Nucleus accumbens (tissue), 56 donors: ENCODE results near the gene IGLL1.

Experiments
- DNase-seq, 56 donors: peaks; one replicate each; lab custom pipeline; 2025; lab: John Stamatoyannopoulos, UW

The IGLL1 gene

DNA sequence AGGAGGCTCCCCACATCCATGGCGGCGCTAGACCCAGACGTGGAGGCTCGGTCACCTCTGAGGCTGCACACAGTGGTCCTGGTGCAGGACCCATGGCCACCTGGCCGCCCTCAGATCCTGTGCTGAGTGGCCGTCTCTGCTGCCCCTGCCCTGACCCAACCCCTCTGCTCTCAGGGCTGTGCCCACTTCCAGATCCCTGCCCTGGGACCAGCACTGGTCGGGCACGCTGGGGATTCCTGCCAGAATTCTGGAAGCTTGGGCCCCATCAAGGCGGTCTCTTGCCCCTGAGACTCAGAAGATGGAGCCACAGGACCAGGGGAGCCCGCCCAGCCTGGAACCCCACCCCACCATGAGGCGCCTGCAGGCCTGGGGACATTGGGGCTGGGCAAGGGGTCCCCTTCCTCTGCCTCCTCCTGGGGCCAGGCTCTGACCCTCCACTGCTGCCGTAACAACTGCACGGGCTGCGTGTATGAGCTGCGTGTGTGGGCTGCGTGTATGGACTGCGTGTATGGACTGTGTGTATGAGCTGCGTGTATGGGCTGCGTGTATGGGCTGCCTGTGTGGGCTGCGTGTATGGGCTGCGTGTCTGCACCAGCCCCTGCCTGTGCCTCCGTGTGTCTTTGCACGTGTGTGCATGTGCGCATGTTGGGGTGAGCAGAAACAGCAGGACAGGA, 48.7 kb downstream of the IGLL1 start:
- no peak for DNase-seq

DNA sequence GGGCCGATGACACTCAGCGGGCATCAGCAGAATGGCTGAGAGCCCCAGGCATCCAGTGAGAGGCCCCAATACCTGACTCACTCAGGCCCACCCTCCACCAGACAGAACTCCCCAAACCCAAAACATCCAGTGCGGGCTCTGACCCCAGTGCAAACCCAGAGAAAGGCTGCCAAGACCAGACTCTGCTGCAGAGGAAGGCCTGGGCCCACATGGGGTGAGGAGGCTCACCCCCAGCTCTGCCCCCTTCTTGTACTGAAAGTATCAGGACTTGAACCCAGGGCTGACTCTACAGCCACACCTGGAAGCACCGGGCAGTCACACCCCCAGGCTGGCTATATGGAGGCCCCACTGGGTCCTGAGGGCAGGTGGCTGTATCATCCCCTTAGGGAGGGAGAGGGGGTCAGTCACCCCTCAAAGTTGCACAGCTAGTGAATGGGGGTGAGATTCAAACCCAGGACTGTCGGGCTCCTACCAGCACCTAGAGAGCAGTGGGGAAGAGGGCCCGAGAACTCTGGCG, 49.3 kb downstream of the IGLL1 start:
- no peak for DNase-seq

DNA sequence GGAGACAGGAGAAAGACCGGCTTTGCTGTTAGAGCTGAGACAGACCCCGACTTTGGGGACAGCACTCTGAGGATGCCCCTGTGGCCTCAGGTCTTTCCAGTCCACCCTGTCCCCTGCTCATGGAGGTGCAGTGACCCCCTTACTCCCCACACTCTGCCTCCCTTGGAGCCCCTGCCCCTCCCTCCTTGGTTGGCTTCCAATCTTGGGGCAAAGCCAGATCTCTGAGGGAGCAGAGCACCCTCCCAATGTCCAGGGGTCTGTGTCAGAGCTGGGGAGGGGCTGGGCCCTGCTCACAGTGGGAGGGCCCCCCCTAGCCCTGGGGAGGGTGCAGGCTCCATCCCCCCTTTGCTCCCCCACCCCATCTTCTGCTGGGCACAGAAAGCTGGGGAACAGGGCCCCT, 50.0 kb downstream of the IGLL1 start:
- DNase-seq, result no peak

DNA sequence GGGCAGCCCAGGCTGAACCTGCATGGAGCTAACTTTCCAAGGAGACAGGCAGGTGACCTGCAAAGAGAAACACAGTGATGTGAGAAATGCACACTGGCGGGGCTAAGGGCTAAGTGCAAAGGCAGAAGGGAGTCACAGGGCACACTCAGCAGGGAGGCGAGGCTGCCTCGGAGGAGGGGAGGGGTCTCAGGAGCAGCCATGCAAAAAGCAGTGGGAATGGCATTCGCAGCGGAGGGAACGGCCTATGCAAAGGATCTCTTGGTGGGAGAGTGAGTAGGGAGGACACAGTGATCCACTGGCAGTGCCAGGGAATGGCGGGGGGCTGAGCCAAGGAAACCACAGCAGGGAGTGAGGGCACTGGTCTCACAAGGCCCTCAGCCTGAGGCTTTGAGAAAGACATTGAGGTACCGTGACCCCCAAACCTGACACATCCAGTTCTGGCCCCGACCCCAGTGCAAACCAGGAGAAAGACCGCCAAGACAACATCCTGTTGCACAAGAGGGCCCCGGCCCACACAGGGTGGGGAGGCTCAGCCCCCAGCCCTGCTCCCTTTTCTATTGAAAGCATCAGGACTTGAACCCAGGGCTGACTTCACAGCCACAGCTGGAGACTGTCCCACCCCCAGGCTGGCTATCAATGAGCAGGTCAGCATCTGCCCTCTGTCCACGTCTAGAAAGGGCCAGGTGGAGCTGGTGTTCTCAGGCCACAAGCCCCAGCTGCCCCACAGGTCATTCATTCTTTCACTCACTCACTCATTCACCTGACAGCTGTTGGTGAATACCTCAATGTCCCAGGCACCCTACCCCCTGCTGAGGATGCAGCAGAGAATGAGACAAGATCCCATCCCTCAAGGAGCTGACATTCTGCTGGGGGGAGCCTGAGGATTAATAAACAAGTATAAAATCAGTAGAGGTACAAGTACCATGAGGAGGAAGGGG, 50.7 kb downstream of the IGLL1 start:
- DNase-seq, result no peak

DNA sequence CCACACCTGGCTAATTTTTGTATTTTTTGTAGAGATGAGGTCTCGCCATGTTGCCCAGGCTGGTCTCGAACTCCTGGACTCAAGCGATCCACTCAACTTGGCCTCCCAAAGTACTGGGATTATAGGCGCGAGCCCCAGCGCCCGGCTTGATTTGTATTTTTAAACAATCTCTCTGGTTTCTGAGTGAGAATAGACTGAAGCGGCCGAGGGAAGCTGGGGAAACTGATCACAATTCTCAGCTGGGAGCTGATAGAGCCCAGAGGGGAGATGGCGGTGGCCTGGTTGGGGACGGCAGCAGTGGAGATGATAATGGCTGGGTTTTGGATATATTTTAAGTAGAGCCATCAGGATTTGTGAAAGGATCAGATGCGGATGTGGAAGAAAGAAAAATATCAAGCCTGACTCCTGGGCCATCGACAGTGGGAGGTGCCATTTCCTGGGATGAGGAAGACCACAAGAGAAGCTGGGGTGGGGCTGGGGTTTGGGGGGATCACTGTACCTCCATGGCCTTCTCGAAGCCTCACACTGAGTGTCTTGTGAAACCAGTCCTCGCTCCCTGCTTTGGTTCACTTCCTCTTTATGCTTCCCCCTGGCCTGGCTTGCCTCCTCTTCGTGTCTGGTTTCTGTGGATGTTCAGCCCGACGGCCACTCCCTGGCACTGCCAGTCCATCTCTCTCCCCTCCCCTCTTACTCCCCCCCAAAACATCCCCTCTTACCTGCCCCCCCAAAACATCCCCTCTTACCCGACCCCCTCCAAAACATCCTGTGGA, 51.9 kb downstream of the IGLL1 start:
- DNase-seq, result no peak

DNA sequence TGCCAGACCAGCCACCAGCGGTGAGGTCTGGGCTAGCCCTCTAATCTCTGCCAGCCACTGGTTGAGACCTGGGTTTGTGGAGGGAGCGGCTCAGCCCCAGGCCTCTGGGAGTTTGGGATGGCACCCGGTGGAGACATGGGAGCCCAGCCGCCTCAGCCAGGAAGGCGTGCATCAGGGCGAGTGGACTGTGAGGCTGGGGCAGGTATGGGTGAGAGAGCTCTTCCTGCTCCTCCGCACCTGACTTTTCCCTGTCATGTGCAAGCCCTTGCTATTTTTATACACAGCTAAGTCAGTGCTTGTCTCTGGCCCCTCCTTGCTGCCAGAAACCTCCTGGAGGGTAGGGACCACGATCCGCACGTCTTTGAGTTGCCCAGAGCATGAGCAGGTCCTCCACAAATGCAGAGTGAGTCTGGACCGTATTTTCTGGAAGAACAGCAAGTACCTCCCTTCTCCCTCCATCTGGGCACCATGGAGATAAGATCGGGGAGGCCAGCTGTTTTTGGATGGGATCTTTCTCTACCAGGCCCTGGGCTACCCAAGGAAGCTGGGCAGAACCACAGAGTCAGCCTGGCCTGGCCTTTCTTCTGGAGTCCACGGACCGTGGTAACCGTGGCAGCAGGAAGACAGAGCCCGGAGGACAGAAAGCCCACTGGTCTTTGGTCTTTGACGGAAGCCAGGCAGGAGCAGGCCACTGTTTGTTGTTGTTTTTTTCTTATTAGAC, 53.3 kb downstream of the IGLL1 start:
- no peak for DNase-seq

DNA sequence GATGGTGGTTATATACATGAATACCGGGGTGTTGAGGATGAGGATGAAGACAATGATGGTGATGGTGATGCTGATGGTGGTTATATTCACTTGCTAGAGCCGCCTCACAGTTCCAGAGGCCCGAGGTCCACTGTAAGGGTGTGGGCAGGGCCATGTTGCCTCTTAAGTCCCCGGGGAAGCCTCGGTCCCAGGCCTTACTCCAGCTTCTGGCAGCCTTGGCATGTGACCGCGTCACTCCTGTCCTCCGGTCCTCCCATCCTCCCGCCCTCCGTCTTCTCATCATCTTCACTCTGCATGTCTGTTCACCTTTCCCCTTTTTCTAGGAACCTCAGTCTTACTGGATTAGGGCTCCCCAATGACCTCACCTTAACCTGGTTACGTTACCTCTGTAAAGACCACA, 54.6 kb downstream of the IGLL1 start:
- DNase-seq, result no peak

DNA sequence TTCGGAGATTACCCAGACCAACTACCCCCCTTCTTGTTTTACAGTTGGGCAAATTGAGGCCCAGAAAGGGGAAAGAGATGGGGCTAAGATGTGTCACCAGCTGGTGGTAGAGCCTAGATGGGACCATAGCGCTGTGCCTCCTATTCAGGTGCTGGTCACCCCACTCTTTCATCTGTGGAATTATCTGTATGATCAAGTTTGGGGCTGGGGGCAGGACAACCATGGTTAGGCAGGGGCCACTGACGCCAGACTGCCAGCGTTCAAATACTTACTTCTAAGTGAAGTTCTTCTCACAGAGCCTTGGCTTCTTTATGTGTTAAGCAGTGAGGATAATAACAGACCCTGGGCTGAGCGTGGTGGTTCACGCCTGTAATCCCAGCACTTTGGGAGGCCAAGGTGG, 55.9 kb downstream of the IGLL1 start:
- no peak for DNase-seq

DNA sequence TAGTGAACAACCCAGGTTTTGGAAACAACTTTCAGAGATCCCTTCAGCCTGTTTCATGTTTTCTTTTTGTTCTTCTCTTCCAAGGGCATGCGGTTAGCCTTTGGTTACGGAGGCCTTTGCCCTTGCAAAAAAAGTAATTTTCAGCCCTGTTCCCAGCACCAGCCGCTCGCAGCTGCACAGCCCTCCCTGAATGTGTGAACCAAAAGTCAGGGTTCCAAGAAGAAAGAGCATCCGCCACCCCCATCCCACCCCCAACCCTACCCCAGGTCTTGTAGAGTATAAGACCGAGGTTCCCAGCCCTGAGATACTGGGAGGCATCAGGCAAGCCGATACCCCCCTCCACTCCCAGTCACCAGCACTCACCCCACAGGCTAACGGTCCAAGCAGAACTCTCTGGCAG, 56.4 kb downstream of the IGLL1 start:
- DNase-seq, result no peak
